ENCODE results near the gene C1orf116.

C1orf116 gene

DNA sequence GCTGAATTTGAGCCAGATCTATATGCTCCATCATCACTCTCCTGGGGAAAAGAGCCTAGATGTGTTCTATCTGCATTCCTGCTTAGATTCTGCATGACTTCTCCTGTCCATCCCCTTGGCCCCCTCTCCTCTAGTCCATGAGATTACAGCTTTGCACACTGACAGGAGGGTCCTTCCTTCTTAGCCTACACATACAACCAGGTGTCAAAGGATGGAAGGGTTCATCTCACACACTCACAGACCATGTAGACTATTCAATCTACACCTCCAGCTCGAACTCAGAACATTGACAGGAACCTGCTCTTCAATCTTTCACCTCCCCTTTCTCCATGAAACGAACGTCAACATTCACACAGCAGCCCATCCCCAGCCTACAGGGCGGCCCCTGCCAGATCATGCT is 13.8 kb downstream of the C1orf116 start:
- no peak for DNase-seq

DNA sequence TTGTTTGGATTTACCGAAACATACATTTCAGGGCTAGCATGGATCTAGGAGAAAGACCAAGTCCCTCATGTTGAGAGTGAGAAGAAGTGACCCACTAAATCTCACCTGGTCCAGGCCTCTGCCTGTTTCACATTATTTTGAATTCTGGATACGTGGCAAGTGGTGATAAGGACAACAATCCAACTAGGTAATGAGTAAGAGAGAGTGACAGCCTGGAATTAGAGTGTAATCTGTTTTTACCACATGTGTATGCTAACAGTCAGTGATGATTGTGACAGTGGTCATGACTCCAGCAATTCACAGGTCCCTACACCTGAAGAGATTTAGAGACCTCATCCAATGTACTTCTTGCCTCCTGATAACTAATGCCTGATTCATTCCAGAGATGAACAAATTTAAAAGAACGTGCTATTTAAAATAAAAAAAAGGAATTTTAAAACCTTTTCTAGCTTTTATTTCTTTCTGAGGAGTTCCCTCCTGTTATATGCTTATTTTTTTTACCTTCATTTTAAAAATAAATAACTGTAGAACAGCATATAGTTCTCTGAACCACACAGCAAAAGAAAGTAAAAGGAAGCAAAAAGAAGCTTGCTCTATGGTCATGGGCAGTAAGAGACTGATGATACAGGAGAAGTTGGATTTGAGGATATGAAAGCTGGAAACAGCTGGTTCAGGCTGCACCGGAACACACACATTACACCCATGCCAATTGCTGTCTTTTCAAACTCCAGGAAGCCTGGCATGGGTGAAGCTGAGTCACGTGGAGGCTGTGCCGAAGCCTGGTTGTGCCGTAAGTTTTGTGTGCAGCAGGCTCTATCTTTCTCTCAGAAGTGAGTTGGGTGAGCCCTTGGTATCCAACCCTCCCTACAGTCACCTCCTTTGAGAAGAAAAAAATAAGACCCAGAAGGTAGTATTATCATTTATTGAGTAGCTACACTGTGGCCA is 14.7 kb downstream of the C1orf116 start:
- DNase-seq: no peak

DNA sequence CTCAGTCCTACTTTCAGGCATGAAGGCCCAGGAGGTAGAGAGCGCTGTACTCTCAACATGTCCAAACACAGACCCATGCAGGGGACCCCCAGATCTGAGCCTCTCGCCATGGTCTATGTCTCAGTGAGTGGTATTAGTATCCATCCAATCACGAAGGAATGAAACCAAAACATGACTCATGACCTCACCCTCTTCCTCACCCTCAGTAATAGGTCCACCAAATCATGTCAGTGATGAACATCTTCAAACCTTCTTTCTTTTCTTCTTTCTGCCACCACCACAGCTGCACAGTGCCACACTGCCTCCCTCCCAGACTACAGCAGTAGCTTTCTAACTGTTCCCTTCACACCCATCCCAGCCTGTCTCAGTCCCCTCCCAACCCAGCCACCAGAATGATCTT is 16.8 kb downstream of the C1orf116 start:
- no peak for DNase-seq

DNA sequence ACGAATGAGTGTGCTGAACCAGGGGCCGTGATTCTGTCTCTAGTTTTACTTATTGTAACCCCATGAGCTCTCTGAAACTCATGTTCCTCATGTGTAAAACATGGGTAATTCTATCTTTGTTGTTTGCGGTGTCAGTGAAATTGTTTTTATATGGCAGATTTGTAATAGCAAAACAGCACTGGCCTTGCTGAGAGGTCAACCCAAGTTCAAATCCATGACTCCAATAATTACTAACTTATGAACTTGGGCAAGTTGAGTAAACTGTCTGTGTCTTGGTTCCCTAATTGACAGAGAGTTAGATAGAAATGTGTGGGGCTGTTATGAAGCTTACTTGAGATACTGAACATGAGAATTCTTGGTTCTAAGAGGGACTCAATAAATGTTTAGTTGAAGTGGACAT is 17.8 kb downstream of the C1orf116 start:
- DNase-seq: no peak

DNA sequence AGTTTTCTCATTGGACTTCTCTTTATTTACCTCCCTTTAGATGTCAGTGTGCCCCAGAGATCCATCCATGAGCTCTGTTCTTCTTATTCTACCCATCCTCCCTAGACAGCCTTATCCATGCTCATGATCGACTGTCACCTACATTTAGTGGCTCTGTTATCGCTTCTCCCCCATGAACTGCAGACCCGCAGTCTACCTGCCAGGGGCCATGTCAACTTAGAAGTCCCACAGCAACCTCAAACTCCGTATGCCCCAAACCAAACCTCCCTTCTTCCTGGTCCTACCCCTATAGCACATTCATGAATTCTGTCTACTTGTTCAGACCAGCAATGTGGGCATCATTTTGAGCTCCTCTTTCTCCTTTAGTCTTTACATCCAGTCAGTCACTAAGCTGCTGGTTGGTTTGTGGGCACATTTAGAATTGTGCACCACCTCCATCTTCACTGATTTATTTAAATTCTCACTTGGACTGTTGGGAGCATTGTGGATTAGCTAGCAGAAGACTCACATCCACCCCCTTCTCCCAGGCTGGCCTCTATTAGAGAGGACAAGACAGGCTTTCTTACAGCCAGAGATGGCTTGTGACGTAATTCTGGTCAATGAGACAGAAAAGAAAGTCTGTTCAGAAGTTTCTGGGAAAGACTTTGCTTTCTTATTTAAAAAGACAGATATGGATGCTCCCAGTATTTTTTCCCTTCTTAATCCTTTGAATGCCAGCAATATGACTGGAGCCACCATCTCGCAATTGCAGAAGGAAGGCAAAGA is 19.1 kb downstream of the C1orf116 start:
- no peak for DNase-seq

DNA sequence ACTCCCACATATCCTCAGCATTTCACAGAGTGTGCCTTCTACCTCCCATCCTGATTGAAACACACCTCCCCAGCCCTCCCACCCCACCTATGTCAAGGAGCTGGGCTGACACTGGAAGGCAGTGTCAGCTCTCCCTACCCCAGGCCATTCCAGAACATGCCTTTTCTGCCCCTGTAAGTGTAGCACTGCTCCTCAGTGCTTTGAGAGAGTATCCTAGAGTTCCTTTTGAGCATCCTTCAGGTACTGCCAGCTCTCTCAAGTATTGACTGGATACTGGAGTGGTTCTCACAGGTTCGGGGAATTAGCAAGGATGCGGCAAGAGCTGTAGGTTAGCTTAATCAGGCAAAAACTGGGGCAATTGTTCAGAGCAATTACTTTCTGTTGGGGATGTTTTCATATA is 21.8 kb downstream of the C1orf116 start:
- DNase-seq: no peak

DNA sequence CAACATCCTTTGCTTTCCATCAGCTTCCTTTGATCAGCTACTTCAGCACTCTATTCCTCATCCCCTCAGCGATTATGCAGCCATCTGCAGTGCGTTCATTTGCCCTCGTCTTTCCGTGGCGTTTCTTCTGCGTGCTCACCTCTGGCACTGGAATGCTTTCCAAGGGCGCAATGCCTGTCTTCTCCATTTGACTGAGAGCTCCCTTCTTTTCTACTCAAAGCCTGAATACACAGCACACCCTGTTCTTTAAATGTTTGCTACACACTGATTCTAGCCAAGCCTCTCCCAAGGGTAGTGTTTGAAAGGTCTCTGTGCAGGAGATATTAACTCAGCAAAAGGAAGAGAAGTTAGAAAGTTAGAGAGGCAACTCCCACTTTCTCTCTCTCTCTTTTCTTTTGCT is 22.6 kb downstream of the C1orf116 start:
- DNase-seq: no peak

DNA sequence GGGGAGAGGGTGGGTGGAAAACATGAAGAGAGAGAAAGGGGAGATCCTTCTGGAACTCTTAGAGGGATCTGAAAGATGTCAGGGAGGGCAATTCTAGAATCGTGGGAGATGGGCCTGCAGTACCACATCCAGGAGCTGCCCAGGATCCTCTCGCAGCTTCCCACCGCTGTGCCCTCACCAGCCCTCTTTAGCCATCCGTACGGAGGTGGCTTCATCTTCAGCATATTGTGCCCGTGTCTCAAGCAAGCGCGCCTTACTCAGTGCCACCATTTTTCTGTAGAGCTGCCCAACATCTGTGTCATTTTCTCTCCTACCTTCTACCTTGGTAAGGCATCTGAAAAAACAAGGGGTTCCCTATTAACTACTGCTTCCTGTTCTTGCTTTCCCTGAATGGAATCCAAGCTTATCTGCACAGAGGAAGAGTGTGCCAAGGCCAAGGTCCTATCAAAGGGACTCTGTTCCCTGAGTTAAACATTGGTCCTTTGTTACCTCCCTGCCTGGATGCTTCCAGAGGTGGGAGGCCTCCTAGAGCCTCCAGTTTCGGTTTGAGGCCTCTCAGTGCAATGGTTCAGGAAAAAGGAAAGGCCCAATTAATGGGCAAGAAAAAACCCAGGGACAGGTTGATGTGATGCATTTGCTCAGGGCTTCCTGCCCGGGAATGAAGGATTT is 23.2 kb downstream of the C1orf116 start:
- DNase-seq: no peak

DNA sequence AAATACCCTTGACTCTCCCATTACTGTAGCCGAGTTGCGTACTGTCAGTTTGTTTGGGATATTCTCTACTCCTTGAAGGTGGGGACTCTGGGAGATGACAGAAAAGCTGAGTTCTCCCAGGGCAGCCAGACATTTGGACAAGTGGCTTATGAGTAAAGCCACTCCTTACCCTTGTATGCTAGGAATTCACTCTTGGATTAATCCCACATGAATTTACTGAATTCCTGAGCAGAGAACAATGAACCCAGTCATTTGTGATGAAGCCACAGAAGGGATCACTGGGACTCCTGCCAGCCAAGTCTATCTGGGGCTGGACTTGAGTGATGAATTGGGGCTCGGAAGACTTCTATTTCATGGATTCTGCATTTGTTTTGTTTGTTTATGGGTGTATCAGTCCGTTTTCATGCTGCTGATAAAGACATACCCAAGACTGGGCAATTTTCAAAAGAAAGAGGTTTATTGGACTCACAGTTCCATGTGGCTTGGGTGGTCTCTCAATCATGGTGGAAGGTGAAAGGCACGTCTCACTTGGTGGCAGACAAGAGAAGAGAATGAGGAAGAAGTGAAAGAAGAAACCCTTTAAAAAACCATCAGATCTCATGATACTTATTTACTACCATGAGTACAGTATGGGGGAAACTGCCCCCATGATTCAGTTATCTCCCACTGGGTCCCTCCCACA is 25.1 kb downstream of the C1orf116 start:
- no peak for DNase-seq

DNA sequence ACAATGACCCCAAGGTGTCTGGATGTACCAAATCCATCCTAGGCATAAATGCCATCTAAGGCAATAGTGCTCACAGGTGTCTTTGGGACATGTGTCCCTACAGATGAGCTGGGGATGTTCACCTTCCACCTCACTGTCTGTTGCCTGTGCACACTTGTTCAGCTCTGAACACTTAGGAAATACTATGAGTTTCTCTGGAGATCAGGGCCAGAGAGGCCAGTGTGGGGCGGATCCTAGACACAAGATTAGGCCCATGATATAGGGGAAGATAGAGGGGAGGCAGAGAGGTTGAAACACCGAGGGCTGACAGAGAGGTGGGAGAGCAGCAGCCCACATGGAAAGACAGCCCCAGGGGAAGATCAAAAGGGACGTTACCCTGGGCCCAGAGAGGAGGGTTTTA is 25.6 kb downstream of the C1orf116 start:
- no peak for DNase-seq

DNA sequence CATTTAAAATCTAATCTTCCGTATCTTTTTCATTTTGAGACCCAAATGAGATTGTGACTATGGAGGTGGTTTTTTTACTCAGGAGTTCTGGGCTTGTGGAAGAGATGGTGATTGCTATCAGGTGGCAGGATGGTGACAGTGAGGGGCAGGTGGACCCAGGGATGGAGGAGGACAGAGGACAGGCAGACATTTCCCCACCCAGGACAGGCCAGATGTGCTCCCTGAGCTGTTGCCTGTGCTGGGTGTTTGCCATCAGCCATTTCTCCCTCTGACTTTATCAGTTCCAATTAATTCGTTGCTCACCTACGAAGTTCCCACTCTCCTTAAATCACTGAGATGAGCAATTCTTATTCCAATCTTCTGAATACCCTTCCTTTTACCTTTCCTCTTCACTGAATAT is 26.5 kb downstream of the C1orf116 start:
- DNase-seq: no peak

DNA sequence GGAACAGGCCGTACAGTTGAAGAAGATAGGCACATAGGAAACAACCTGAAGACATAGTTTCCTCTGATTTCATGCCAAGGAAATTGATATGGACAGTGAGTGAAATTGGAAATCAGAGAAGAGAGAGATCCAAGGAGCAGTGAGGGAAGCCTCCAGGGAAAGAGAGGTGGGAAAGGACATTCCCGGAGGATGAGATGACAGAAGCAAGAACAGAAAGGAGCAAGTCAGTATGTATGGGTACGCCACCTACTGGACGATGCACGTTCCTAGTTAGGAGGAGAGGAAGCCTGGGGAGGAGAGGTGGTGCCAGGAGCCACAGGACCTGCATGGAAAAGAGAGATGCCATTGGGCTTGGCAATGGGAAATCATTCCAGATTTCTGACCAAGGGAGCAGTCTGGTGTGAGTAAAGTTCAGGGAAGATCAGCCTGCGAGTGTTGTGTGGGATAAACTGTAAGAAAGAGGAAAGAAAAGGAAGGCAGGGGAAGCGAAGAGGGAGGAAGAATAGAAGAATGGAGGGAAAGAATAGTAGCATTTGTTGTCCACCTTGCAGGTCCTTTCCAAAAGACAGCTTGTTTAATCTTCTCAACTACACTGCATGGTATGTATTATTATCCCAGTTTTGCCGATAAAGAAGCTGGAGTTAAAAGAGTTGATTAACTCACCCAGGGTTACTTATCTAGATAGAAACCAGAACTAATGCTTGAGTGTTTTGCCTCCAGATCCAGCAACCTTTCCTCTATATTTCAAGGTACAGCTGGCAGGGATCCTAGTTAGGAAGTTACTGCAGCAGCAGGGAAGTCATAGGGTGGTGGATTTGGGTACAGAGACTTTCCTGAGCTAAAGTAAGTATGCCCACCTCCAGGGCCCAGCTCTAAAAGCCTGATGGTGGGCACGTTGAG is 27.4 kb downstream of the C1orf116 start:
- no peak for DNase-seq

DNA sequence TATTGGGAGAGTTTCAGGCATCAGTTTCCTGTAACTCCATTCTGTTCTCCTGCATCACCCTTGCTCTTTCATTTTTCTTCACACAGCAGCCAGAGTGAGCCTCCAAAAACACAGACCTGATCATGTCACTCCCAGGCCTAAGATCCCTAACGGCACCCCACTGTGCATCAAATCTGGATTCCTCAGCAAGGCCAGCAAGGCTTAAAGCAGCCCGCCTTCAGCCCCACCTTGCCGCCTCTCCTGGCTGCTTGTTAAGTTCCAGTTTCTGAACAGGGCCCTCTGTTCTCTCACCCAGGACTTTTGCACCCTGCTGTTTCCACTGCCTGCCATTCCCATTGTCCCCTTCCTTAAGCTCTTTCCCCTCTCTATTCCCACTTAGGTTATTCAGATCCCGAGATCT is 29.3 kb downstream of the C1orf116 start:
- no peak for DNase-seq

DNA sequence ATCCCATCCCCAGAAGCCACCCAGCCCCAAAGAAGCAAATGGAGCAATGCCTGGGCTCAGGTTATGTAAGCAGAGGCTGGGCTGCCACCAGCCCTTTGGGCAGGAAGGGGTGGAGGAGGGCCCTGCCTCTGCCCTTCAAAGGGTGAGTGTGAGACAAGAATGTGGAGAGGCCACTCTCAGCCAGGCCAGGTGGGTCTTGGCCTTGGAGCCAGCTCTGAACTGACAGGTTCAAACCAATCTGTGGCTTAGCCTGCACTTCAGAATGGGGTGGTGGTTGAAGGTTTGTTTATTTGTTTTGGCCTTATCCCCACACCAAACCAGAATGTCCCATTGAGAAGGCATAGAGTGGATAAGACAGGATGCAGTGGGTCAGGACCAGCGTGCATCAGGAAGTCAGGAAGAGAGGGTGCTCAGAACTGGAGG is 29.8 kb downstream of the C1orf116 start:
- DNase-seq: no peak

DNA sequence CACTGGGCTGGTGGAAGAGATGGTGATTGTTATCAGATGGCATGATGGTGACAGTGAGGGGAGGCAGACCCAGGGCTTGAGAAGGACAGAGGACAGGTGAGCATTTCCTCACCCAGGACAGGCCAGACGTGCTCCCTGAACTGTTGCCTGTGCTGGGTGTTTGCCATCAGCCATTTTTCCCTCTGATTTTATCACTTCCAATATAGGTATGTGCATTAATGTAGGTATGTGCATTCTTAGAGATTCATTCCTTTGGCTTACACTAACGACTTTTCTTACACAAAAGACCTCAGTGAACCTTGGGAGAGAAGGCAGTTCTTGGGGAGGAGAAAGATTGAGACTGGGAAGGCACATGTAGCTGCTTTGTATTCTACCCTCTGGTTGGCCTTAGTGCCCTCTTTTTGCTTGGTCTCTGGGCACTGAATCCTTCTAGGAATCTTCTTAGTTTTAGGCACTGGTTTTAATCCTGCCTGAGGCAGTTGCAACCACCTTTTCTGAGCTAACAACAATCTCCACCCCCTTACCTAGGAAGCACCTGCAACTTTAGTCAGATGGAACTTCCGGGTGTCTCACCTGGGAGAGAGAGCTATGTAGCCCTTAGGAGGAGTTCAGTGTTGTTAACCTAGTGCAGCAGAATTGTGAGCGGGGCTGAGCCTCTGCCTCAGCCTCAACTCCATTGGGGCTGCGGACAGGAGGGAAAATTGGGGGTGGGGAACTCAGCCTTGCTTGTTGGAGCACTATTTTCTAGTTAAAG is 30.9 kb downstream of the C1orf116 start:
- DNase-seq: no peak

DNA sequence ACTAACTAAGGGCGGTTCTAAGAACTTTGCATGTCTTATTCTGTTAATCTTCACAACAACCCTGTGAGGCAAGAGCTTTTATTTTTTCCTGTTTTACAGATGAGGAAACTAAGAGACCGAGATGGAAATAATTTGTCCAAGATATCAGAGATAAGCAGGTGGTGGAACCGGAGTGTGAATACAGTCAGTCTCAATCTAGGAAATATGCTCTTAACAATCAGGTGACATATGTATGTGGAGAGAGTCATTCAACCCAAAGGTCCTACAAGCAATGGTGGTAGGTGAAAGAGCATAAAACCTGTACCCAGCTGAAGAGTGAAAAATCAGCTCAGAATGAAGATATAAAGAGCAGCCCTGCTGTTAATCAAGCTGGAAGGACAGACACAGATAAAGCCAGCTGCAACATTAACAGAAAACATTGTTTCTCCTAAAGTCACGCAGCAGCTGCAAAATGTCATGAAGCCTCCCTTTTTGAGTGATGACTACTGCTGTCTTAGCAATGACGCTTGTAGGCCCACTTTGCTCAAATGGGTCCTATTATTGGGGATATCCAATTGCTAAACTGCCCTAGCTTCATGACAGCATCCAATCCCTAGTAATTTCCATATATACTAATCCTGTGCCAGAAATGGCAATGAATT is 31.8 kb downstream of the C1orf116 start:
- no peak for DNase-seq

DNA sequence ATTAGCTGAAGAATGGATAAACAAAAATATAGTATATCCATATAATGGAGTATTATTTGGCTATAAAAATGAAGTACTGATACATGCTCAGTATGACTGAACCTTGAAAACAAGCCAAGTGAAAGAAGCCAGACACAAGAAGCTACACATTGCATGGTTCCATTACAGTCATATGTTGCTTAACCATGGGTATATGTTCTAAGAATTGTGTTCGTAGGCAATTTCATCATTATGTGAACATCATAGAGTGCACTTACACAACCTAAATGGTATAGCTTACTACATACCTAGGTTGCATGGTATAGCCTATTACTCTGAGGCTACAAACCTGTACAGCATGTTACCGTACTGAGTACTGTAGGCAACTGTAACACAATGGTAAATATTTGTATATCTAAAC is 33.7 kb downstream of the C1orf116 start:
- DNase-seq: no peak

DNA sequence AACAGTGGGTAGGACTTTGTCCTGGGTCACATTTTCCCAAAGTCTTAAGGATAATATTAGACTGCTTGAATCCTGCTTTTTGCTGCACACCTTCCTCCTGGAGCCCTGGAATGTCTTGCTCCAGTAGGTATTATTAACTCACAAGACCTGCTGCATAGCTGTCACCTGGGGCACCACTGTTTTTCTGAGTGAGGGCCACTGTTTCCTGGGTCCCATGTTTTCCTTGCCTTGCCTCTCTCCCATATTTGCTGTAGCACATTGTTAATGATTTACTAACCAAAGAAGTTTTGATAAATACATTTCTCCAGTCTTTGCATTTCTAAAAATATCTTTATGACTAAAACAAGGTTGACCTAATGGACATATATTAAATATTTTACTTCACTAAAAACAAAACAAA is 39.8 kb downstream of the C1orf116 start:
- DNase-seq: no peak

DNA sequence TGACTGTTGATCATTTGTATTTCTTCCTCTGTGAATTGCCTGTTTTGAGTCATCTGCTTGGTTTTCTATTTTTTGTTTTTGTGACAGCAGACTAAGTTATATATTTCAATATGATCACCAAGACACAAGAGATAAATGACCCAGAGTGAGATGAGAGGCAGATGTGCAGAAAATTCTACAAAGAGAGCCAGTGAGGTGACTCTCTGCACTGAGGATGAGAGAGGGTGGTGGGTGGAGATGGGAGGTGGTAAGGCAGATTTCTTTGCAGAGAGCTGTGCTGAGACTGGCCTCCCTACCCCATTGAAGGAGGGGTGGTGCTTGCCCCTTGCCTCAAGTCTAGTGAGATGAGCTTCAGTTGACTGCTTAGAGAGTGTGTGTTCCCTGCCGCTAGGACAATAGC is 44.7 kb downstream of the C1orf116 start:
- DNase-seq: no peak

DNA sequence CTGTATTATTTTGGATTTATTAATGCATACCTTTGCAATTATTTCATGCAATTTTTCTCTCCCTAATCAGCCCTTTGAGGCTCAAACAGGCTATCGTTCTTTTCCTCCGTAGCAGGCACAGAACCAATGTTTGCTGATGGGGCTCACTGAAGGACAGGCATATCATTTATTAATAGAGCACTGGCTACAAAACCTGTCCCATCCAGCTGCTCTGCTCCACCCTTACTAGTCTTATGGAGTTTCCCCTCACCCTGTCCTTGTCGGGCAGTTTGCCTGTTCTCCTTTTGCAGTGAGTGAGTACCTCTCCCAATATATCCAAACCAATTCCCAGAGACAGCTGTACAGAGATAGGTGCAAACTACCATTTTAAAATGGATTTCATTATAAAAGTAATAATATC is 45.7 kb downstream of the C1orf116 start:
- no peak for DNase-seq

DNA sequence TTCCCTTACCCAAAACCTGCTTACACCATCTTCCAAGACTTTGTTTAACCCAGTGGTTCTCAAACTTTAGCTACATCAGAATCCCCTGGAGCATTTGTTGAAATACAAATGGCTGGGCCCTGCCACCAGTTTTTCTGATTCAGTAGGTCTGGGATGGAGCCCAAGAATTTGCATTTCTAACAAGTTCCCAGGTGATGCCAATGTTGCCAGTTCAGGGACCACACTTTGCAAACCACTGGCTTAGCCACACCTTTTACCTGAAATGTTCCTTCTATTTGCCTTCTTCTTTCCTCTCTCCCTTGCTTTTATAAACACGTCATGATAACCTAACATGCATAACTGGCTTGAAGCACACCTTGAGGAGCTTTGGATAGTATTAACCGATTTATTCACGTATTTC is 46.2 kb downstream of the C1orf116 start:
- no peak for DNase-seq
